ENCODE measurements around the gene PIEZO2. TPM values are rescaled to one million over a fixed set of nuclear protein-coding genes. Genes with fewer than 3 reads are reported as not detected.

Gene PIEZO2
- total and polyA plus RNA-seq, 2 of the 8 experiments (the other 6 are each of a cell fraction or from before 2014, with no cell fraction given) = 4.7 to 16.5 TPM

- Histone ChIP-seq H3K36me3 (ENCODE audit: control insufficient read depth in 2 of 4, insufficient read depth in 4 of 4, low read length in 3 of 4) (no peaks in the 10 kb centered on the region; a peak in 2 of 8 replicates), H3K14ac (ENCODE audit: insufficient read length) (no peak overlapping the region), H2AFZ (ENCODE audit: low read length) (no peak overlapping the region), H4K20me1 (replicated peaks in 1 of 2; ENCODE audit: control insufficient read depth in 1 of 2, insufficient read depth in 2 of 2, low read length in 2 of 2) (peaks cover 0 to 3% of the 10 kb centered on the region in 2 experiments), H3K56ac (replicated peaks; ENCODE audit: insufficient read length, low read depth, low read length) (no peak overlapping the region), H3K27me3 (replicated peaks in 1 of 4; ENCODE audit: control insufficient read depth in 3 of 4, extremely low read depth in 1 of 4, insufficient read depth in 3 of 4, low read length in 3 of 4) (no peaks in the 10 kb centered on the region), H2BK12ac (ENCODE audit: low read depth, low read length) (no peak overlapping the region), H3K4ac (replicated peaks; ENCODE audit: insufficient read length, low read depth, low read length) (no peak overlapping the region), H4K91ac (replicated peaks; ENCODE audit: insufficient read length, low read length) (no peak overlapping the region), H3K79me2 (ENCODE audit: control insufficient read depth in 1 of 2, insufficient read depth in 2 of 2, low read length in 2 of 2) (no peaks in the 10 kb centered on the region), H3K79me1 (ENCODE audit: low read depth, low read length) (no peaks in the 10 kb centered on the region), H4K5ac (ENCODE audit: insufficient read length, low read depth, low read length) (no peak overlapping the region), H3K27ac (ENCODE audit: low read depth, low read length) (no peak overlapping the region), H4K8ac (ENCODE audit: extremely low read depth, insufficient read depth, low read length) (no peak overlapping the region), H2BK5ac (ENCODE audit: low read depth, low read length) (no peak overlapping the region), H3K4me2 (ENCODE audit: insufficient read depth in 1 of 2, low read depth in 2 of 2, low read length in 2 of 2) (no peak overlapping the region), H2BK15ac (ENCODE audit: low read length) (no peak overlapping the region), H3K9me3 (ENCODE audit: insufficient read depth in 2 of 2, low read depth in 1 of 2, low read length in 1 of 2) (no peaks in the 10 kb centered on the region), H3K23me2 (ENCODE audit: low read depth, low read length) (peaks cover 13% of the 10 kb centered on the region; the same call in 1 of the 2 replicates), H3K23ac (ENCODE audit: insufficient read length) (no peak overlapping the region), H3K4me1 (replicated peaks in 1 of 4; ENCODE audit: control insufficient read depth in 3 of 4, insufficient read depth in 4 of 4, low read length in 3 of 4) (no peaks in the 10 kb centered on the region), H3K9ac (replicated peaks in 1 of 4; ENCODE audit: extremely low read depth in 1 of 4, low read depth in 3 of 4, low read length in 3 of 4) (no peak overlapping the region), H2BK20ac (ENCODE audit: low read length) (no peak overlapping the region), H3K4me3 (ENCODE audit: extremely low read depth in 1 of 4, insufficient read depth in 2 of 4, low read depth in 3 of 4, low read length in 4 of 4) (no peak overlapping the region), H2BK120ac (replicated peaks; ENCODE audit: low read depth, low read length) (no peak overlapping the region), H3K18ac (ENCODE audit: extremely low read depth, low read length) (no peak overlapping the region), H2AK5ac (ENCODE audit: low read depth, low read length) (no peak overlapping the region)
- ChIA-PET CTCF (ENCODE audit: partially characterized antibody) (interaction anchor here (0.6 to 1.5 kb wide), 2 partner anchors 95 to 684 kb away, joined by 3 read pairs; no protein-coding TSS in a partner anchor), POLR2A (ENCODE audit: partially characterized antibody) (interaction anchor here (0.7 kb wide), 1 partner anchor 24 kb away, joined by 4 read pairs; no protein-coding TSS in a partner anchor)
- FAIRE-seq = no peak
- no peak for DNase-seq (ENCODE audit: low read depth in 1 of 2, low spot score in 2 of 2)
- 75 to 100% methylated on average over 1 of the region's 1 CpG for WGBS, 2 experiments (ENCODE audit: extremely low coverage in 1 of 2, insufficient coverage in 1 of 2, insufficient read length in 1 of 2, insufficient replicate concordance in 2 of 2, low coverage in 1 of 2, low lambda C conversion rate in 2 of 2, missing lambda C conversion rate in 1 of 2)
- TF ChIP-seq CTBP2 (IDR thresholded peaks at IDR 0.05; ENCODE audit: borderline replicate concordance, insufficient read depth, insufficient read length, low read length) = no peak
- TF ChIP-seq POLR2AphosphoS5 (IDR thresholded peaks at IDR 0.05; ENCODE audit: low read depth, low read length) = no peak
- TF ChIP-seq SP4 (IDR thresholded peaks at IDR 0.05; ENCODE audit: low read length) = no peak
- no peak for TF ChIP-seq SIN3A (conservative IDR thresholded peaks at IDR 0.05 in 1 of 2, IDR thresholded peaks at IDR 0.05 in 1 of 2; ENCODE audit: low read depth in 1 of 2, low read length in 2 of 2)
- TF ChIP-seq, protein P1, sequence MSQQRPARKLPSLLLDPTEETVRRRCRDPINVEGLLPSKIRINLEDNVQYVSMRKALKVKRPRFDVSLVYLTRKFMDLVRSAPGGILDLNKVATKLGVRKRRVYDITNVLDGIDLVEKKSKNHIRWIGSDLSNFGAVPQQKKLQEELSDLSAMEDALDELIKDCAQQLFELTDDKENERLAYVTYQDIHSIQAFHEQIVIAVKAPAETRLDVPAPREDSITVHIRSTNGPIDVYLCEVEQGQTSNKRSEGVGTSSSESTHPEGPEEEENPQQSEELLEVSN (IDR thresholded peaks at IDR 0.05) = no peak
- TF ChIP-seq, protein P2, sequence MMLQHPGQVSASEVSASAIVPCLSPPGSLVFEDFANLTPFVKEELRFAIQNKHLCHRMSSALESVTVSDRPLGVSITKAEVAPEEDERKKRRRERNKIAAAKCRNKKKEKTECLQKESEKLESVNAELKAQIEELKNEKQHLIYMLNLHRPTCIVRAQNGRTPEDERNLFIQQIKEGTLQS (IDR thresholded peaks at IDR 0.05; ENCODE audit: insufficient read depth, low read depth, low read length) = no peak
- no peak for TF ChIP-seq BCL11A (IDR thresholded peaks at IDR 0.05; ENCODE audit: low read depth in 2 of 2, low read length in 2 of 2)
- no peak for TF ChIP-seq GTF2F1 (IDR thresholded peaks at IDR 0.05; ENCODE audit: borderline replicate concordance, low read depth, low read length)
- no peak for TF ChIP-seq SAP30 (IDR thresholded peaks at IDR 0.05; ENCODE audit: insufficient read depth, insufficient replicate concordance, low read length)
- TF ChIP-seq ZNF274 (IDR thresholded peaks at IDR 0.05; ENCODE audit: borderline replicate concordance, extremely low read depth, low read length) = no peak
- no peak for TF ChIP-seq SP2 (IDR thresholded peaks at IDR 0.05; ENCODE audit: low read length)
- no peak for TF ChIP-seq SP1 (IDR thresholded peaks at IDR 0.05; ENCODE audit: low read depth, low read length)
- no peak for TF ChIP-seq TAF7 (optimal IDR thresholded peaks at IDR 0.05; ENCODE audit: borderline replicate concordance, low read depth, low read length)
These were observed 393.5 kb downstream of the PIEZO2 start for GRCh38 chr18:10755855-10756254.
